ENCODE measurements around the gene CABYR.

- TF ChIP-seq CTCF (IDR thresholded peaks at IDR 0.05) (no peak), E2F5 (CRISPR knock-in tag; IDR thresholded peaks at IDR 0.05) (no peak), GABPB1 (CRISPR knock-in tag; IDR thresholded peaks at IDR 0.05) (no peak), MAX (CRISPR knock-in tag; IDR thresholded peaks at IDR 0.05) (no peak), TP53 (CRISPR knock-in tag; IDR thresholded peaks at IDR 0.05) (no peak), ESRRA (CRISPR knock-in tag; IDR thresholded peaks at IDR 0.05; ENCODE audit: borderline replicate concordance) (no peak), JAZF1 (CRISPR knock-in tag; IDR thresholded peaks at IDR 0.05) (no peak), ETV6 (CRISPR knock-in tag; IDR thresholded peaks at IDR 0.05) (no peak)
Measured at GRCh38 chr18:24189007-24189528, 50.2 kb downstream of the CABYR start.
